Esophagus squamous epithelium (tissue), 5 donors: Measurements from ENCODE around the gene PLXDC1. TPM values are rescaled to one million over a fixed set of nuclear protein-coding genes. Genes with fewer than 3 reads are reported as not detected.

Experiments used
- DNase-seq: peaks from one replicate; lab custom pipeline; 2025; lab: John Stamatoyannopoulos, UW
- H3K27ac ChIP-seq, 4 donors: fragments of 200-600 bp; sonication (generic); one replicate each; pipeline ENCODE4 v1.5.1; 2016 to 2019; ENCODE audit warnings: mild to moderate bottlenecking in 1 of 4
- H3K27me3 ChIP-seq, 4 donors: fragments of 200-600 bp; sonication (generic); 1 replicate in 3 of 4; 2 replicates in 1 of 4; pipeline versions ENCODE4 v1.5.1 to v1.6.0; 2017 to 2021; ENCODE audit warnings: antibody characterized with exemption in 1 of 4
- H3K36me3 ChIP-seq, 3 donors: fragments of 200-600 bp; sonication (generic); one replicate each; pipeline ENCODE4 v1.5.1; 2016 to 2019
- H3K4me1 ChIP-seq, 3 donors: fragments of 200-600 bp; sonication (generic); one replicate each; pipeline ENCODE4 v1.5.1; 2017 to 2019
- H3K4me3 ChIP-seq, 4 donors: fragments of 200-600 bp; sonication (generic); 1 replicate in 3 of 4; 2 replicates in 1 of 4; pipeline ENCODE4 v1.5.1; 2016 to 2019; ENCODE audit warnings: mild to moderate bottlenecking in 2 of 4, moderate library complexity in 1 of 4
- H3K9me3 ChIP-seq, 3 donors: fragments of 200-600 bp; sonication (generic); one replicate each; pipeline ENCODE4 v1.5.1; 2016 to 2019
- POLR2A ChIP-seq, 4 donors: fragments of 450-650 bp; IDR thresholded peaks; one replicate each; pipeline ENCODE4 v1.6.1; 2017; ENCODE audit warnings: antibody characterized with exemption in 4 of 4, mild to moderate bottlenecking in 4 of 4, moderate library complexity in 3 of 4
- WGBS, 2 donors: methylation state at CpG; one replicate each; pipeline ENCODE4 v1.1.5; 2018; 5-methylcytosine and 5-hydroxymethylcytosine counted together
- intact Hi-C: fragments of 100-400 bp; cut with DNase I; formaldehyde crosslinking; loops from one replicate; pipeline ENCODE4 v1.15.0; 2022
- total RNA-seq, 4 donors: library from RNA; depleted of rRNA; stranded (reverse); fragments of >200 nt; gene quantifications; one replicate each; pipeline ENCODE4 v1.1.0, GENCODE V29; 2016
- TF ChIP-seq, protein P1 (sequence below), 6 experiments: fragments of 450-650 bp in 4 of 6; fragments of 200-600 bp in 2 of 6; sonication (generic) in 2 of 6; IDR thresholded peaks; one replicate each; pipeline ENCODE4 v1.5.1; 2016 to 2019; ENCODE audit warnings: antibody characterized with exemption in 6 of 6, mild to moderate bottlenecking in 4 of 6, moderate library complexity in 4 of 6
- donor health status: DM: yes; HTN: yes; CAD: no.

The PLXDC1 gene
- total RNA-seq, 4 donors from 2014 or later, result 1.2 to 7.2 (median 4.6) TPM

DNA sequence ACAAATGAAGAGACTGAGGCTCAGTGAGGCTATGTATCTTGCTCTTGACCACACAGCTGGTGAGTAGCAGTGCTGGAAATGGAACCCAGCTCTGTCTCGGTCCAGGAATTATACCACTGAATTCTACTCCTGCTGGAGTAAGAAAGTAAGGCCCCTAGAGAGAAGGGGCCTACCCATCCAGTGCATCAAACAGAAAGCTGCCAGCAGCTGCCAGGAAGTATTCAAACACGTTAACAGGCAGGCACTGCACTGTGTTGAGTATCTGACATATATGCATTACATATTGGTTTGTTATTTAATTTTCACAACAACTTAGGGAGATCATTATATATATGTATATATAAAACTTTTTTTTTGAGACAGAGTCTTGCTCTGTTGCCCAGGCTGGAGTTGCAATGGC lies 10.5 kb upstream of the PLXDC1 start:
- DNase-seq, result no peak
- 73 to 75% methylated on average over 1 to 2 of the region's 2 CpGs for WGBS, 2 donors
- intact Hi-C loops, result no loop called here

DNA sequence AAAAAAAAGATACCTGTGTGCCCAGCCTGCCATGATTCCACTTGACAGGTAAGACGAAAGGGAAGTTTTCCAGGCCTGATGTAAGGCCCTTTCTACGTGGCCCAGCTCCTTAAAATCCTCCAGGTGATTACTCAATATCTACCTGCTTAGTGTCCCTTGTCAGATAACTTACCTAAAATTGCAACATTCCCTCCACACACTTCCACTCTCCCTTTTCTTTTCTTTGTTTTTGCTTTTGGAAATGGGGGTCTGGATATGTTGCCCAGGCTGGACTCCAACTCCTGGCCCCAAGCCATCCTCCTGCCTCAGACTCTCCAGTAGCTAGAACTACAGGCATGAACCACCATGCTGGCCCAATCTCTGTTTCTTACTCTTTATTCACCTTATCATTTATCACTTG lies 7.2 kb upstream of the PLXDC1 start:
- WGBS, 2 donors, result 80 to 88% methylated on average over 2 of the region's 2 CpGs
- Histone ChIP-seq H3K4me1 (peaks cover 0 to 8% (median 0%) of the 10 kb centered on the region in 3 donors), H3K27me3 (no peaks in the 10 kb centered on the region)

More for the DNA sequence above, 10.5 kb upstream of the PLXDC1 start:
- no peaks in the 10 kb centered on the region for H3K9me3 ChIP-seq
- H3K4me3 ChIP-seq, result no peak overlapping the region
- TF ChIP-seq, protein P1, sequence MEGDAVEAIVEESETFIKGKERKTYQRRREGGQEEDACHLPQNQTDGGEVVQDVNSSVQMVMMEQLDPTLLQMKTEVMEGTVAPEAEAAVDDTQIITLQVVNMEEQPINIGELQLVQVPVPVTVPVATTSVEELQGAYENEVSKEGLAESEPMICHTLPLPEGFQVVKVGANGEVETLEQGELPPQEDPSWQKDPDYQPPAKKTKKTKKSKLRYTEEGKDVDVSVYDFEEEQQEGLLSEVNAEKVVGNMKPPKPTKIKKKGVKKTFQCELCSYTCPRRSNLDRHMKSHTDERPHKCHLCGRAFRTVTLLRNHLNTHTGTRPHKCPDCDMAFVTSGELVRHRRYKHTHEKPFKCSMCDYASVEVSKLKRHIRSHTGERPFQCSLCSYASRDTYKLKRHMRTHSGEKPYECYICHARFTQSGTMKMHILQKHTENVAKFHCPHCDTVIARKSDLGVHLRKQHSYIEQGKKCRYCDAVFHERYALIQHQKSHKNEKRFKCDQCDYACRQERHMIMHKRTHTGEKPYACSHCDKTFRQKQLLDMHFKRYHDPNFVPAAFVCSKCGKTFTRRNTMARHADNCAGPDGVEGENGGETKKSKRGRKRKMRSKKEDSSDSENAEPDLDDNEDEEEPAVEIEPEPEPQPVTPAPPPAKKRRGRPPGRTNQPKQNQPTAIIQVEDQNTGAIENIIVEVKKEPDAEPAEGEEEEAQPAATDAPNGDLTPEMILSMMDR (IDR thresholded peaks at IDR 0.05), result no peak
- TF ChIP-seq POLR2A (IDR thresholded peaks at IDR 0.05), result no peak
- no peak overlapping the region for H3K27ac ChIP-seq
- peaks cover 15 to 33% (median 26%) of the 10 kb centered on the region in 3 donors for H3K4me1 ChIP-seq
- peaks cover 0 to 16% (median 0%) of the 10 kb centered on the region in 4 donors for H3K27me3 ChIP-seq
- H3K36me3 ChIP-seq, result no peaks in the 10 kb centered on the region

DNA sequence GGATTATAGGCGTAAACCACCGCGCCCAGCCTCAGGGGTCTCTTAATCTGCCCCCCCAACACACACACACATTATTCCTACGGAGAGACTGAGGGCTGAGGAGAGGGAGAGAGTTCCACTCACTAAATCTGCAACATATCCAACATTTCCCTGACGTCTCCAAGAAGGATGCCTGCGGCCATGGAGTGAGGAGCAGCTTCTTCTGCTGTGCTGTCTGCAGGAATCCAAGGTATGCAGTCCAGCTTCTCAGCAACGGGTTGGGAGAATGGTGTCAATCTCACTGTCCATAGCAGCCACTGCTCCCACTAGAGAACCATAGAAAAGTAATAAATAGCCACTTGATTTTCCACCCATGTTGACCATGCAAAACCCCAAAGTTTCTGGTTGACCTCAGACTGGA lies 5.1 kb upstream of the PLXDC1 start:
- 68 to 75% methylated on average over 6 to 7 of the region's 7 CpGs for WGBS, 2 donors
- Histone ChIP-seq H3K27me3 (peaks cover 0 to 9% (median 0%) of the 10 kb centered on the region in 4 donors), H3K4me1 (peaks cover 10 to 29% (median 14%) of the 10 kb centered on the region in 3 donors), H3K27ac (no peak overlapping the region), H3K9me3 (peaks cover 0 to 3% (median 0%) of the 10 kb centered on the region in 3 donors), H3K36me3 (no peaks in the 10 kb centered on the region), H3K4me3 (no peak overlapping the region)
- DNase-seq, result no peak
- intact Hi-C loops, result no loop called here
- no peak for TF ChIP-seq POLR2A (IDR thresholded peaks at IDR 0.05)
- TF ChIP-seq, protein P1 (IDR thresholded peaks at IDR 0.05), result no peak

More for the DNA sequence above, 7.2 kb upstream of the PLXDC1 start:
- Histone ChIP-seq H3K9me3 (peaks cover 0 to 3% (median 0%) of the 10 kb centered on the region in 3 donors), H3K36me3 (no peaks in the 10 kb centered on the region), H3K4me3 (no peak overlapping the region), H3K27ac (no peak overlapping the region)
- no peak for TF ChIP-seq POLR2A (IDR thresholded peaks at IDR 0.05)
- intact Hi-C loops, result no loop called here
- DNase-seq, result no peak

DNA sequence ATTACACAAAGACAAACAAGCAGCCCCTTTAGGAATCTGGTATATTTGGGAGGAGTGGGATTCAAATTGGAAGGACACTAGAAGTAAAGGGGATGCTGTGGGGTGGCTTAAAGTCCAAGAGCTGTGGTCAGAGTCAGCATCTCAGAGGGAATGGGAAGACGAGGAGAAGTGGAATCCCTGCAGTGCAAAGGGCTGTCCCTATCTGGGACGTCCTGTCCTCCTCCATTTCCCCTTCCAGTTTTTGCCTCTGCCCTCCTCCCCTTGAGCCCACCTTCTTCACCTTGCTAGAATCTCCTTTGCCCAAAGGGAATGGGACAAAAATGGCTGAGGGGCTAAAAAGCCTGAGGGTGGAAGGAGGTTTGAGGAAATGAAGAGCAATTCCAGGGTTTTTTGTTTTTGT lies 4.2 kb upstream of the PLXDC1 start:
- H3K27me3 ChIP-seq, result peaks cover 0 to 17% (median 0%) of the 10 kb centered on the region in 4 donors
- no peaks in the 10 kb centered on the region for H3K36me3 ChIP-seq
- peaks cover 0 to 3% (median 0%) of the 10 kb centered on the region in 3 donors for H3K9me3 ChIP-seq
- WGBS, 2 donors, result 25 to 52% methylated on average over 2 of the region's 2 CpGs
- intact Hi-C loops, result no loop called here
- DNase-seq, result no peak
- H3K4me1 ChIP-seq, result peaks cover 10 to 37% (median 18%) of the 10 kb centered on the region in 3 donors
- H3K27ac ChIP-seq, result no peak overlapping the region
- no peak overlapping the region for H3K4me3 ChIP-seq
- TF ChIP-seq, protein P1 (IDR thresholded peaks at IDR 0.05), result no peak

DNA sequence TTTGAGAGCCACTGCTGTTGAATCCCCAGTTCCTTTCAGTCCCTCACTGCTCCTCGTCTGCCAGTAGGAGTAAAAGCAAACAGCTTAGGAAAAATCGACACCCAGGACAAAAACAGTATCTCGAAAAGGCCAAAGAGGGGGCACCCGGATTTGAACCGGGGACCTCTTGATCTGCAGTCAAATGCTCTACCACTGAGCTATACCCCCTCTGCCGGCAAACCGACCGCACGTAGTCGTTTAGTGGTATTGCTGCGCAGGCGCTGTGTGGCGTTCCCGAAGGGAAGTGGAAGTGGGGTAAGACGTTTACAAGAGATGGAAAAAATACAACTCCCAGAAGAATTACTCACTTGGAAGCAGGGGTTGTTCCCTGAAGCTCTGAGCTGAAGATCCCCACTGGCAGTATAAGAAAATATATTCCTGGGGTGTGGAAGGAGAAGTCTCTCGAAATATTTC lies 2.2 kb upstream of the PLXDC1 start:
- peaks cover 0 to 20% (median 0%) of the 10 kb centered on the region in 4 donors for H3K27me3 ChIP-seq
- TF ChIP-seq POLR2A (IDR thresholded peaks at IDR 0.05), result no peak
- TF ChIP-seq, protein P1 (IDR thresholded peaks at IDR 0.05), result peak in 4 of 6 experiments; percentile 18 to 37 (median 26)
- H3K9me3 ChIP-seq, result peaks cover 0 to 3% (median 0%) of the 10 kb centered on the region in 3 donors
- peak; percentile 27 for DNase-seq
- WGBS, 2 donors, result 1 to 2% methylated on average over 12 to 16 of the region's 16 CpGs
- H3K4me1 ChIP-seq, result peaks cover 10 to 49% (median 18%) of the 10 kb centered on the region in 3 donors
- H3K27ac ChIP-seq, result peak overlapping the region; percentile 83 to 93 (median 92)
- H3K36me3 ChIP-seq, result no peaks in the 10 kb centered on the region
- peak overlapping the region; percentile 61 to 91 (median 80) for H3K4me3 ChIP-seq
- intact Hi-C loops, result loop anchor here (5.0 kb wide), 2 partner anchors 86 to 171 kb away; no protein-coding TSS in a partner anchor
